Measurements from ENCODE around the gene PLCL1. TPM values are rescaled to one million over a fixed set of nuclear protein-coding genes. Genes with fewer than 3 reads are reported as not detected.

Gene PLCL1
- total RNA-seq, 1 experiment from 2014 or later = 0.06 TPM

- DNase-seq (ENCODE audit: low read depth) = no peak
These were observed 49.2 kb downstream of the PLCL1 start for GRCh38 chr2:197853549-197853948.

GRCh38 chr2:197857476-197858107, 53.2 kb downstream of the PLCL1 start:
- no peak for DNase-seq (ENCODE audit: low read depth)

GRCh38 chr2:197858607-197859140, 54.3 kb downstream of the PLCL1 start:
- DNase-seq (ENCODE audit: low read depth) = no peak

GRCh38 chr2:197862246-197862955, 58.0 kb downstream of the PLCL1 start:
- DNase-seq (ENCODE audit: low read depth) = no peak

GRCh38 chr2:197863744-197864143, 59.4 kb downstream of the PLCL1 start:
- DNase-seq (ENCODE audit: low read depth) = no peak

DNA sequence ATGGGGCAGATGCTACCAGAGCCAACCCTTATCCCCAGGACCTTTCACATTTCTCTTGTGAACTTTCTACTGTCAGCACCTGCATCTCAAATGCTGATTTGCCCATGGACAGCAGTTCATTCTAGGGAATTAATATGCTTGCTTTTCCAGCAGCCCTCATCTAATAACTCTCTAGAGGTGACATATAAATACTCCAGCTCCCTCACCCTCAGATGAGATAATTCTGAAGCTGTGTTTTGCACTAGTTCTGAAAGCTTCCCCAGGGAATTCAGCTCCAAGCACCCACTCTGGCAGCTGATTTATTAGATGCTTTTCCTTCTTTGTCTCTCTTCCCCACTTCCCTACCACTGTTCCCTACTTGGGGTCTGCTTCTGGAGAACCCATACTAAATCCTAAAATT, 62.1 kb downstream of the PLCL1 start:
- no peak for DNase-seq (ENCODE audit: low read depth)

DNA sequence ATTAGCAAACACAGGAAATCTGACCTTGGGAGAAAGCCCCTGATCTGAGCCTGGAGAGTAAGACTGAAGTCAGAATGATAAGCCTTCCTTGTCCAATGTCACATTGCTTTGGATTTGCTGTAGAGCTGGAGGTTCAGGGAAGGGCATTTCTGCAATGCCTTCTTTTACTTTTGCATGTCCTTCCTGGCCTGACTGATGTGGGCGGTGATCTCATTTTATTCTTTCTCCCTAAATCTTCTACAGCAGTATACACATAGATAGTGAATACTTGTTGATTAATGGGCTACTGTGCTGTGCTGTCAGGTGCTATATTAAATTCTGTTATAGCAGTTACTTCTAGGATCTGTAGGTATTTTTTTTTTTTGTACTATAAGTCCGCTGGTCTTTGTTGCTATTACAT, 62.6 kb downstream of the PLCL1 start:
- no peak for DNase-seq (ENCODE audit: low read depth)

GRCh38 chr2:197867624-197868023, 63.2 kb downstream of the PLCL1 start:
- DNase-seq (ENCODE audit: low read depth) = no peak

DNA sequence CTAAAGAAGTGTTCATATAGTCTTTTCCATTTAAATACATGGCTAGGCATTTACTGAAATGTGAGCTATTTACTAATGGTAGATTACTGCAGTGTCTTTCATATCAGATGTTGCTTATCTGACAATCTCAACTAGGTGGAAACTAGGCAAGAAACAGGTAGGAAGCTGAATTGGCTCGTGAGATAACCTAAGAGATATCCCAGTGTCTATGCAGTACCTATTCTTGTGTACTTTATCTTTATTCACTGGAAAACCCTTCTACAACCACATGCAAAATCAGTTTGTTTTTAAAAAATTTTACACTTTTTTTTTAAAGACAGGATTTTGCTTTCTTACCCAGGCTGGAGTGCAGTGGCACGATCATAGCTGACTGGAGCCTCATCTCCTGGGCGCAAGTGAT, 63.8 kb downstream of the PLCL1 start:
- no peak for DNase-seq (ENCODE audit: low read depth)

DNA sequence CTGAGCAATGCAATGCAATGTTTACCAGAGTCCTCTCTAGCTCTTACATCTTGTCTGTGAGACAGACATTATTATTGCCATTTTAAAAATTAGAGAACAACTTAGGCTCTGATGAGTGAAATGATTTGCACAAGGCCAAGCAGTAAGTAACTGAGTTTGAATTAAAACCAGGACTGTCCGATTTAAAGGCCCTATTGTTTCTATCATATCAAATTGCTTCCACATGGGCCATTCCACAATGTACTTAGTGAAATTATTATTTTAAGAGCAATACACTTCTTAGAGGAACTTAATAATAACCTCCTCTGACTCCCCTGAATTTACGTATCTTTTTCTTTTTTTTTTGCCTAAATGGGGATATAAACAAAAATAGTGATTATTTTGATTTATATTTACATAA, 64.6 kb downstream of the PLCL1 start:
- no peak for DNase-seq (ENCODE audit: low read depth)

DNA sequence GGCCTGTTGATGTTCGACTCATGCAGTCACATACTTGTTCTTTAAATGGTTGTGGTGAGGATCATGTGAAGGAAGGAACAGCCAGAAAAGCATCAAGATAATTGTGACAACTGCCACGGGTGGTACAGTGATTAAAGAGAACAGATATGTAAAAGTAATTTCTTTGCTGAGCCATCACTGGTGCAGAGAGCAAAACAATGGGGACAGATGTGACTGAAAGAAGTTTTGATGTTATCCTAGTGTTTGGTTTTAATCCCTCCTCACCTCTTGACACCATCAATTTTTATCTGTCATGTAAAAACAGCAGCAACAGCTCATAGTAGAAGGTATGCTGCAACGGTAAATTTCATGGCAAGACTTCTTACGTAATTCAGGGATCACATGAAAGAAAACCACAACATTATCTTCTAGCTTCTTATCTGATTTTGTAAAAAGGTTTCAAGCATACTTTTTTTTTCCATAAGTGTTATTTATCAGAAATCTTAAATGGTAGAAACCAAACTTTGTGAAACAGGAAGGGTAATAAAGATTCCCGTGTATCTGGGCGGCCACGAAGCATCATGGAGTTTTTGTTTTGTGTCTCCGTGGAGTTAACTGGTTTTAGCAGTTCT, 65.2 kb downstream of the PLCL1 start:
- no peak for DNase-seq (ENCODE audit: low read depth)

GRCh38 chr2:197870137-197870536, 65.7 kb downstream of the PLCL1 start:
- no peak for DNase-seq (ENCODE audit: low read depth)

GRCh38 chr2:197871780-197872456, 67.5 kb downstream of the PLCL1 start:
- peak; percentile 46 for DNase-seq (ENCODE audit: low read depth)

- DNase-seq (ENCODE audit: low read depth) = peak; percentile 37
These were observed 68.9 kb downstream of the PLCL1 start for GRCh38 chr2:197873293-197873701.

- DNase-seq (ENCODE audit: low read depth) = no peak
These were observed 71.4 kb downstream of the PLCL1 start for GRCh38 chr2:197875763-197876162.

DNA sequence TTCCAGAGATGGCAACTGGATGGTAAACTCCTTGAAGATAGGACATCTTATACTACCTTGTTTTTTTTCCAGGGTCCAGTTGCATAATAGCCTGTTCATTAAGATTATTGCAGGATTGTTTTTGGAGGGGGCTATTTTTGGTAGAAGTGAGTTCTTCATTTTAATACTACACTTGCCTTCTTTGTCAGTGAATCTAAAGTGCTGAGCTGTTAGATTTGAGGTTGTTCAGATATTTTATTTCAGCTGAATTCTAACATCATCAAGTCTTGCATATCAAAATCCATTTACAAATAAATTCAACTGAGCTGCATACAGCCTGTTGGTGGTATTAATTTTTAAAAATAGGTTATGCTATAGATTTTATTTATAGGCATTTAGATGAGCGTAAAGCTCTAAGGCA, 72.1 kb downstream of the PLCL1 start:
- DNase-seq (ENCODE audit: low read depth) = no peak

DNA sequence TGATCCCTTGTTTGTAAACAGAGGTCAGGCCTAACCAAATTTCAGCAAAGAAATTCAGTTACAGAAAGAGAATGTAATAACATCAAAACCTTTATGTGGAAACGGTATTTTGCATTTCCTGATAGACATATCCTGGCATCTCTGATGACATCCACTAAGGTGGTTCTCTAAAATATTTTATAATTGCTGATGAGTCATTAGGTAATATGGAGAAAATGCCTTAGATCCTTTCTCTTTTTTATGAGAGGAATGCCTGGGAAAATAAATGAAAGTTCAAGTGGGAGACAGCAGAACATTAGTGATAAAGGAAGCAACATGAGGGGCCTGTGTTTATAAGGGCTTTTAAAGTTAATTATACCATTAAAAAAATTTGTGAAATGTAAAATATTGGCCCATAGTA, 72.6 kb downstream of the PLCL1 start:
- DNase-seq (ENCODE audit: low read depth) = no peak

DNA sequence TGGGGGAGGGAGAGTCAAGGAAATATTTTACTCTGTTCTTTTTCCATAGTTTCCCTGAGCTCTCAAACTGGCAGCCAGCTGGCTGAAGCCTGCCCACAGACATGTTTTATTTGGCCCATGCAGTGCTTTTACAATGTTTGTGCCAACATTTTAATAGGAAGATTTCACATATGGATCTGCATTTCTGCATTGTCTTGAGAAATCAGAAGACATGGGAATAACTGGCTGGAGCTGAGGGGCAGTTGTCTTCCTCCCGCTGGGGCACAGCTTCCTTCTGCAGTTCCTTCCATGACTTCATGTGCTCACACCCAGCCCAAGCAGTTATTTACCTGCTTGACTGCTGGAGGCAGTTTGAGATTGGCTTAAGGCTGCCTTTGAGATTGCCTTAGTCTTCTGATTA, 74.4 kb downstream of the PLCL1 start:
- DNase-seq (ENCODE audit: low read depth) = no peak

- DNase-seq (ENCODE audit: low read depth) = no peak
These were observed 75.5 kb downstream of the PLCL1 start for GRCh38 chr2:197879812-197880408.

- no peak for DNase-seq (ENCODE audit: low read depth)
These were observed 79.1 kb downstream of the PLCL1 start for GRCh38 chr2:197883354-197884032.

DNA sequence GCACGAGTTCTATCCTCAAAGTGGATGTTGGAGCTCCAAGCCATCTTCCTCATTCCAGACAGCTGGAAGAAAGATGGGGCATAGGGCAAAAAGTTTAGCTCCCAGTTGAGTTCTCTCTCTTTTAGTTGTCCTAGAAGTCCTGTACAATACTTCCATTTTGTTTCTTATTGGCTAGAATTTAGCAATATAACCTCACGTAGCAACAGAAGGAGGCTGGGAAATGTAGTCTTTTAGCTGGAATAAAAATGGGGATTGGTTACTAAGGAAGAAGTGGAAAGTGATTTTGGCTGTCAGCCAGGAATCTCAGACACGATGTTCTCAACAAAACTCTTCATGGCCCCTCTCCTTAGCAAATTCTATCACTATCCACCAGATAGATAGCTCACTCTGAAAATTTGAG, 79.9 kb downstream of the PLCL1 start:
- no peak for DNase-seq (ENCODE audit: low read depth)

Measured in LHCN-M2 (cell line).